Gastroesophageal sphincter (tissue), 4 donors: ENCODE measurements around the gene COPZ2. TPM values are rescaled to one million over a fixed set of nuclear protein-coding genes. Genes with fewer than 3 reads are reported as not detected.
A peak's percentile ranks its signal among the peaks of the same experiment; 100 is the strongest.

Source experiments
- ATAC-seq: fragments of 150-250 bp; one replicate; pipeline ENCODE4 v1.9.1; 2016; ENCODE audit warnings: mild to moderate bottlenecking, moderate library complexity
- H3K27ac ChIP-seq, 4 donors: fragments of 200-600 bp; sonication (generic) in 3 of 4; 1 replicate in 3 of 4; 2 replicates in 1 of 4; pipeline ENCODE4 v1.5.1; 2016 to 2019
- H3K27me3 ChIP-seq: fragments of 200-600 bp; sonication (generic); one replicate; pipeline ENCODE4 v1.5.1; 2019
- H3K36me3 ChIP-seq, 2 donors: fragments of 200-600 bp; sonication (generic); one replicate each; pipeline ENCODE4 v1.5.1; 2019; ENCODE audit warnings: control low read depth in 1 of 2
- H3K4me1 ChIP-seq, 3 donors: fragments of 200-600 bp; sonication (generic); 1 replicate in 2 of 3; 2 replicates in 1 of 3; pipeline ENCODE4 v1.5.1; 2016 to 2019; ENCODE audit warnings: control low read depth in 2 of 3
- H3K4me3 ChIP-seq, 2 donors: fragments of 200-600 bp; sonication (generic); one replicate each; pipeline ENCODE4 v1.5.1; 2019; ENCODE audit warnings: mild to moderate bottlenecking in 1 of 2, moderate library complexity in 1 of 2
- H3K9me3 ChIP-seq, 3 donors: fragments of 200-600 bp; sonication (generic); one replicate each; pipeline ENCODE4 v1.5.1; 2017 to 2019; ENCODE audit warnings: control low read depth in 2 of 3
- EP300 ChIP-seq: sonication (generic); formaldehyde crosslinking; IDR thresholded peaks from one replicate; pipeline ENCODE4 v1.6.1; 2017; ENCODE audit warnings: antibody characterized with exemption, mild to moderate bottlenecking
- POLR2A ChIP-seq, 2 donors: fragments of 450-650 bp; IDR thresholded peaks; one replicate each; pipeline ENCODE4 v1.6.1; 2017; ENCODE audit warnings: antibody characterized with exemption in 2 of 2, mild to moderate bottlenecking in 2 of 2, moderate library complexity in 1 of 2
- POLR2AphosphoS5 ChIP-seq: sonication (generic); formaldehyde crosslinking; IDR thresholded peaks from one replicate; pipeline ENCODE4 v1.6.1; 2017; ENCODE audit warnings: antibody characterized with exemption
- WGBS, 2 donors: methylation state at CpG; one replicate each; pipeline ENCODE4 v1.1.5; 2018; ENCODE audit warnings: low coverage in 1 of 2; 5-methylcytosine and 5-hydroxymethylcytosine counted together
- total RNA-seq, 4 donors: library from RNA; depleted of rRNA; stranded (reverse); fragments of >200 nt; gene quantifications; one replicate each; pipeline ENCODE4 v1.1.0, GENCODE V29; 2016
- TF ChIP-seq, protein P1 (sequence below), 4 experiments: fragments of 200-600 bp in 2 of 4; fragments of 450-650 bp in 2 of 4; sonication (generic) in 1 of 4; IDR thresholded peaks; one replicate each; pipeline ENCODE4 v1.5.1; 2017 to 2019; ENCODE audit warnings: antibody characterized with exemption in 4 of 4, mild to moderate bottlenecking in 2 of 4, moderate library complexity in 2 of 4

COPZ2 gene
- total RNA-seq, 4 donors from 2014 or later = 40.6 to 75.5 (median 49.4) TPM

GRCh38 chr17:48011405-48012150 is 26.0 kb downstream of the COPZ2 start:
- no peak for TF ChIP-seq POLR2AphosphoS5
- TF ChIP-seq, protein P1, sequence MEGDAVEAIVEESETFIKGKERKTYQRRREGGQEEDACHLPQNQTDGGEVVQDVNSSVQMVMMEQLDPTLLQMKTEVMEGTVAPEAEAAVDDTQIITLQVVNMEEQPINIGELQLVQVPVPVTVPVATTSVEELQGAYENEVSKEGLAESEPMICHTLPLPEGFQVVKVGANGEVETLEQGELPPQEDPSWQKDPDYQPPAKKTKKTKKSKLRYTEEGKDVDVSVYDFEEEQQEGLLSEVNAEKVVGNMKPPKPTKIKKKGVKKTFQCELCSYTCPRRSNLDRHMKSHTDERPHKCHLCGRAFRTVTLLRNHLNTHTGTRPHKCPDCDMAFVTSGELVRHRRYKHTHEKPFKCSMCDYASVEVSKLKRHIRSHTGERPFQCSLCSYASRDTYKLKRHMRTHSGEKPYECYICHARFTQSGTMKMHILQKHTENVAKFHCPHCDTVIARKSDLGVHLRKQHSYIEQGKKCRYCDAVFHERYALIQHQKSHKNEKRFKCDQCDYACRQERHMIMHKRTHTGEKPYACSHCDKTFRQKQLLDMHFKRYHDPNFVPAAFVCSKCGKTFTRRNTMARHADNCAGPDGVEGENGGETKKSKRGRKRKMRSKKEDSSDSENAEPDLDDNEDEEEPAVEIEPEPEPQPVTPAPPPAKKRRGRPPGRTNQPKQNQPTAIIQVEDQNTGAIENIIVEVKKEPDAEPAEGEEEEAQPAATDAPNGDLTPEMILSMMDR (IDR thresholded peaks at IDR 0.05) = peak in 3 of 4 experiments; percentile 22 to 38 (median 31)
- WGBS, 2 donors = 3 to 29% methylated on average over 12 to 22 of the region's 23 CpGs
- H3K27ac ChIP-seq = no peak overlapping the region
- no peak for ATAC-seq
- H3K4me1 ChIP-seq = peaks cover 0 to 16% (median 10%) of the 10 kb centered on the region in 3 donors
- H3K36me3 ChIP-seq = no peaks in the 10 kb centered on the region
- no peaks in the 10 kb centered on the region for H3K9me3 ChIP-seq
- H3K27me3 ChIP-seq = peaks cover 77% of the 10 kb centered on the region
- H3K4me3 ChIP-seq = peak overlapping the region; percentile 3 to 42

- 80 to 82% methylated on average over 3 of the region's 3 CpGs for WGBS, 2 donors
- no peaks in the 10 kb centered on the region for H3K36me3 ChIP-seq
- H3K9me3 ChIP-seq = no peaks in the 10 kb centered on the region
- TF ChIP-seq, protein P1 (IDR thresholded peaks at IDR 0.05) = no peak
- no peak for TF ChIP-seq POLR2A (IDR thresholded peaks at IDR 0.05)
- no peak for TF ChIP-seq POLR2AphosphoS5
- no peak for TF ChIP-seq EP300
- no peak for ATAC-seq
- H3K27me3 ChIP-seq = peaks cover 78% of the 10 kb centered on the region
- peaks cover 0 to 16% (median 10%) of the 10 kb centered on the region in 3 donors for H3K4me1 ChIP-seq
- H3K27ac ChIP-seq = no peak overlapping the region
- H3K4me3 ChIP-seq = no peak overlapping the region
These were observed 27.4 kb downstream of the COPZ2 start for GRCh38 chr17:48010193-48010592.

DNA sequence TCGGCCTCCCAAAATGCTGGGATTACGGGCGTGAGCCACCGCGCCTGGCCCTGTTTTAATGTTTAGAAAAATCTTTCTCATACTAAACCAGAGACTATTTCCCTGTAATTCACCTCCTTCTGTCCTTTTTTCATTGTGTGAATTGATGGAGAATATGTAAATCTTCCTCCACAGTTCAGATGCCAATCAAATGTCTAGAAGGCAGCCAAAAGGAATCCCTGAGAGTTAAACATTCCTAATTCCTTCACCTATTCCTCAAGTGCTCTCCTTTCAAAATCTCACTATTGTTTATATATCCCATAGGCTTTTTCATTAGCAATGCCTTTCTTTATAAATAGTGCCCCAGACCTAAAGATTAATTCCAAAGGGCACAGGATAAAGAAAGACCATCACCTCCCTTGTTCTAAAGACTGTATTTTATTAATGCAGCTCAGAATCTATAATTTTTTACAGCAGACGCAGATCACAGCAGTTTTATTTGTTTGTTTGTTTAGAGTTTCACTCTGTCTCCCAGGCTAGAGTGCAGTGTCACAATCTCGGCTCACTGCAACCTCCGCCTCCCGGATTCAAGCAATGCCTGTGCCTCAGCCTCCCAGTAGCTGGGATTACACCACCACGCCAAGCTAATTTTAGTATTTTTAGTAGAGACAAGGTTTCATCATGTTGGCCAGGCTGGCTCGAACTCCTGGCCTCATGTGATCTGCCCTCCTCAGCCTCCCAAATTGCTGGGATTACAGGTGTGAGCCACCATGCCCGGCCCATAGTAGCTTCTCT is 30.5 kb downstream of the COPZ2 start:
- Histone ChIP-seq H3K9me3 (no peaks in the 10 kb centered on the region), H3K27ac (no peak overlapping the region), H3K4me3 (no peak overlapping the region), H3K4me1 (peaks cover 0 to 27% (median 7%) of the 10 kb centered on the region in 3 donors), H3K36me3 (no peaks in the 10 kb centered on the region), H3K27me3 (peaks cover 51% of the 10 kb centered on the region)
- no peak for ATAC-seq
- WGBS, 2 donors = 71 to 82% methylated on average over 5 to 12 of the region's 12 CpGs
- no peak for TF ChIP-seq POLR2A (IDR thresholded peaks at IDR 0.05)
- no peak for TF ChIP-seq EP300
- TF ChIP-seq POLR2AphosphoS5 = no peak
- TF ChIP-seq, protein P1 (IDR thresholded peaks at IDR 0.05) = no peak

DNA sequence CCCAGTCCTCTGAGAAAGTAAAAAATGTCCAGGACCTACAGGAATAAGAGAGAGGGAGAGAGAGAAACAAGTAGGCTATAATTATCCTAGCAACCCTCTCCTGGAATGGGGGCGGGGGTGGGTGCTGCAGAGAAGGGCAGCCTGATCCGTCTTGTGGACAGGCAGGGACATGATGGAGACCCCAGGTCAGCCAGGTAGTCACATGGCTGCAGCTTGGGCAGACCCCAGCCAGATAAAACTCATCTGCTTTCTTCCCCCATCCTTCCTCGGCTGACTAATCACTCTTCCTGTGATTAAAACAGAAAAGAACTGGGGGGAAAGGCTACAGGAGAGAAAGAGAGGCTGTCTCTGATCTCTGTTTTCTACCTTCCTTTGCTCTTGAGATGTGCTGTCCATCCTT is 32.6 kb downstream of the COPZ2 start:
- H3K4me3 ChIP-seq = no peak overlapping the region
- H3K9me3 ChIP-seq = no peaks in the 10 kb centered on the region
- H3K4me1 ChIP-seq = peaks cover 0 to 24% (median 0%) of the 10 kb centered on the region in 3 donors
- H3K27ac ChIP-seq = no peak overlapping the region
- H3K27me3 ChIP-seq = peaks cover 30% of the 10 kb centered on the region
- WGBS, 2 donors = 25 to 33% methylated on average over 1 to 2 of the region's 3 CpGs
- ATAC-seq = no peak
- TF ChIP-seq, protein P1 (IDR thresholded peaks at IDR 0.05) = no peak
- no peak for TF ChIP-seq POLR2A (IDR thresholded peaks at IDR 0.05)
- TF ChIP-seq POLR2AphosphoS5 = no peak
- TF ChIP-seq EP300 = no peak
- H3K36me3 ChIP-seq = no peaks in the 10 kb centered on the region
